Stimulated activated CD8-positive, alpha-beta memory T cell treated with anti-CD3 and anti-CD28 coated beads, Interleukin-12 subunit alpha, Interleukin-12 subunit beta, amount 100 ng/mL, for 1 hour (primary cell): ENCODE data around the gene ANKZF1.

Experiments used
- DNase-seq: peaks from one replicate; pipeline ENCODE4 v3.0.0-alpha.2; 2020; ENCODE audit warnings: low read depth

The ANKZF1 gene

GRCh38 chr2:219228041-219228910 lies 1.3 kb upstream of the ANKZF1 start:
- DNase-seq, result no peak

- DNase-seq, result no peak
Observed at GRCh38 chr2:219228911-219229304, 698 bp upstream of the ANKZF1 start.

GRCh38 chr2:219230059-219230540 lies 494 bp downstream of the ANKZF1 start:
- no peak for DNase-seq

DNA sequence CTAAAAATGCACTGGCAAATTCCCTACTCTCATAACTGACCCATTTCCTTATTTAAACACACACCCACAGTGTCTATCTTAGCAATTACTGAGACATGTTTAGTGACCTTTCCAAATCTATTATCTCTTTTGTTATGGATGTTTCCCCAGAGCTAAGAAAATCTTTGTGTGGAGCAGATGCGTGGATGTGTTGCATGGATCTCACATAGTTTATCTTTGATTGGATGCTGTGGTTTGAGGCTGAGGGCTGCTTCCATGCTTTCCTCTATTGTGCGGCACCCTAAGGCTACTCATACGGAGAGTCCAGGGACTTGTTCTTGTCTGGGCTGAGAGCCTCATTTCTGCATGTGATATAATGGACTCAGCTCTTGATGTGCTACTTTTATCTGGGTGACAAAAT lies 4.7 kb downstream of the ANKZF1 start:
- no peak for DNase-seq

DNA sequence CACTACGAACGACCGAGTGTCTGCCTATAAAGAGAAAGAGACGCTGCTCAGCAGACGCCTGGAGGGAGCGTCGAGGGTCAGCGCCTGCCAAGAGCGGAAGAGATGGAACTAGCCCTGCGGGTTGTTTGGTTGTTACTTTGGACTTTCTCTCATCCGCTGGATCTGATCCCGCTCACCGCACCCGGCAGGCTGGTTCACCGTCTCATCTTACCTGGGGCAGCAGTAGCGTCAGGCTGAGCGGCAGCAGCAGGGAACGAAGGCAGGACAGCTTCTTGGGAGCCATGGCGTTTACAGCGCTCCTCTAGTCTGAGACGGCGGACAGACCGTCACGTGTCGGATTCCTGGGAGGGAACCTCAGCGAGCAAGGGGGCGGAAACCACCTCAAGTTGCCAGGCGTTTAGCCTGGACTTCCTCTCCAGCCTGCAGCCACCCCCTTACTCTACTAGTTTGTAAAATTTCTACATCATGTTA lies 13.7 kb downstream of the ANKZF1 start:
- no peak for DNase-seq

- DNase-seq, result no peak
Observed at GRCh38 chr2:219244789-219245147, 15.2 kb downstream of the ANKZF1 start.

- peak; percentile 85 for DNase-seq
Observed at GRCh38 chr2:219245148-219245898, 15.7 kb downstream of the ANKZF1 start, which contains the start of the genes GLB1L and STK16. Gene GLB1L, minus strand, starts transcription at chr2:219245444. Its CDS starts 1,871 bp downstream, at chr2:219243573. Gene STK16, plus strand, starts transcription at chr2:219245479. Its CDS starts 521 bp downstream, at chr2:219246000.

DNA sequence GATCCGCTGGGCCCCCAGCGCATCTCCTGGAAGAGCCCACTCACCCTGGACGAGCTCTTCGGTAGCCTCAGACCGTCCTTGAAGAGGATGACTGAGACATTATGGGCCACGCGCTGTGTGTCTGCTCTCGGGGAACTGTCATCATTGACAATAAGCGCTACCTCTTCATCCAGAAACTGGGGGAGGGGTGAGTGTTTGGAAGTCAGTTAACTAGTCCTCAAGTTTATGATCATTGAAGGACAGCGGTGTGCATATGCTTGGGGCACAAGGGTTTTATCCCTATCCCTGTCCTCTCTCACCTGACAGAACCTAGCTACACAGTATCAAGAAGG lies 16.3 kb downstream of the ANKZF1 start:
- DNase-seq, result no peak

DNA sequence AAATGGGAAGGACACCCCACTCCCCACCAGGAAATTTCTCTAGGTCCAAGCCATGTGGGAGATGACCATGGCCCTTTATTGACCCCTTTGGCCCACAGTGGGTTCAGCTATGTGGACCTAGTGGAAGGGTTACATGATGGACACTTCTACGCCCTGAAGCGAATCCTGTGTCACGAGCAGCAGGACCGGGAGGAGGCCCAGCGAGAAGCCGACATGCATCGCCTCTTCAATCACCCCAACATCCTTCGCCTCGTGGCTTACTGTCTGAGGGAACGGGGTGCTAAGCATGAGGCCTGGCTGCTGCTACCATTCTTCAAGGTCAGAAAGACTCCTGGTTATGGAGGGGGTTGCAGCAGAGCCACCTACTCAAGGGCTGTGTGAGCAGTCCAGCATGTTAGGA lies 17.0 kb downstream of the ANKZF1 start:
- DNase-seq, result no peak

GRCh38 chr2:219247678-219248642 lies 18.4 kb downstream of the ANKZF1 start:
- DNase-seq, result no peak

GRCh38 chr2:219248845-219249202 lies 19.2 kb downstream of the ANKZF1 start:
- DNase-seq, result no peak

DNA sequence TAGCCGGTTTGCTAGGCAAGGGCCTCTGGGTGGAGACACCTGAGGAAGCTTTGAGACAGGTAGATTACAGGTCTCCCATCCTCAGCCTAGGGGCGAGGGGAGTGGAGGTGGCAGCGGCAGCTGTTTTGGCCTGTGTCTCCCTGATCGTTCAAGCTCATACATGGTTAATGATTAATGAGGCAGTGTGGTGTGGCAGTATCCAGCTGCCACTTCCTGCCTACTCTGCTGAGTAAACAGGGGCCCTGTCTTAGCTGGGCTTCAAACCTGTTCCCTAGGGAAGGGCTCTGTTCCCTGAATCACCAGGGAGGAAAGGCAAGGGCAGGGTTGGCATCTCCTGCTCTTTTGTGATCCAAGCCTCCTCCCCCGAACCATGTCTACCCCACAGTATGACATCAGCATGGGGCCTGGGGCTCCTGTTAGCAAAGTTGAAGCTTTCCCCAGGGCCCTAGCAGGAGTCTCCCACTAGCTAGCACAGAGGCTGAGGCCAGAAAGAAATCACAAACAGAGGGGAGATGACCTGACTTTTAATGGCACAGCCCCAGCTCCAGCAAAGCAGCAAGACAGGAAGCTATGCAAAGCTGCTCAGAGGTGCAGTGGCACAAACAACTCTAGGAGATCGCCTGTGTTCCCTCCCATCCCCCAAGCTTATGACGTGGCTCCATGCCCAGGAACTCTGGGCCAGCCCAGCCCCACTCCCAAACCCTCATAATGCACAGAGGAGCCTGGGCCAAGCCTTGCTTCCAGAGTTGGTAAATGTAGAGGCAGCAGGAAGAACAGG lies 19.8 kb downstream of the ANKZF1 start:
- DNase-seq, result no peak

- DNase-seq, result no peak
Observed at GRCh38 chr2:219250049-219250781, 20.6 kb downstream of the ANKZF1 start.

GRCh38 chr2:219251656-219252055 lies 22.1 kb downstream of the ANKZF1 start:
- DNase-seq, result no peak

DNA sequence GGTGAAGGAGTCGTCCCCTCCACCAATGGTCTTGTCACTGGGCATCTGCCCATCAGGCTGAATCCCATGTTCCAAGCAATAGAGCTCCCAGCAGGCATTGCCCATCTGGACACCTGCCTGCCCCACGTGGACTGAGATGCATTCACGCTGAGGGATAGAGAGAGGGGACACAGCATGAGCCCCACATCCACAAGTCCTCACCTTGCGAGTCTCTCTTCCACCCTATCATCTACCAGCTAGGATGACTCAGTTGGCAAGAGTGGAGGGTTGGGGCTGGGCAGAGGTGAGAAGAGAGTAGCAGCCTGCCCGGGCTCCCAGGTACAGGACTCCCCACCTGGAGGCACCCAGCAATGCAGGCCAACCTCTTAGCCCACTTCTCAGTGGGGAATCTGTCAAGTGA lies 22.5 kb downstream of the ANKZF1 start:
- DNase-seq, result no peak

DNA sequence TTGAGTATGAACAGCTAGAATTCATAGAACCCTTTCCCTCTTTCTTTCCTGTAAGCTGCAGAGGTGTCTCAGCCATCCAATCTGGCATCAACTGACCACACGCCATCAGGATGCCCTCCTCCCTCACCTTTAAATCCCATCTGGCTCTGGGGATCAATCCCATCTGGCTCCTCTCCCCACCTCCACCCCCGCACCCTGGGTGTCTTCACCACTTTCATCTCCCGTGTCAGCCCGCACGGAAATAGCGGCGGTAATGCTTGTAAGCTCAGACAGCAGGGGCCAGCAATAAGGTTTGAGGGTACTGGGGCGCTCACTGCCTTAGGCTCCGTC lies 22.9 kb downstream of the ANKZF1 start:
- DNase-seq, result no peak

DNA sequence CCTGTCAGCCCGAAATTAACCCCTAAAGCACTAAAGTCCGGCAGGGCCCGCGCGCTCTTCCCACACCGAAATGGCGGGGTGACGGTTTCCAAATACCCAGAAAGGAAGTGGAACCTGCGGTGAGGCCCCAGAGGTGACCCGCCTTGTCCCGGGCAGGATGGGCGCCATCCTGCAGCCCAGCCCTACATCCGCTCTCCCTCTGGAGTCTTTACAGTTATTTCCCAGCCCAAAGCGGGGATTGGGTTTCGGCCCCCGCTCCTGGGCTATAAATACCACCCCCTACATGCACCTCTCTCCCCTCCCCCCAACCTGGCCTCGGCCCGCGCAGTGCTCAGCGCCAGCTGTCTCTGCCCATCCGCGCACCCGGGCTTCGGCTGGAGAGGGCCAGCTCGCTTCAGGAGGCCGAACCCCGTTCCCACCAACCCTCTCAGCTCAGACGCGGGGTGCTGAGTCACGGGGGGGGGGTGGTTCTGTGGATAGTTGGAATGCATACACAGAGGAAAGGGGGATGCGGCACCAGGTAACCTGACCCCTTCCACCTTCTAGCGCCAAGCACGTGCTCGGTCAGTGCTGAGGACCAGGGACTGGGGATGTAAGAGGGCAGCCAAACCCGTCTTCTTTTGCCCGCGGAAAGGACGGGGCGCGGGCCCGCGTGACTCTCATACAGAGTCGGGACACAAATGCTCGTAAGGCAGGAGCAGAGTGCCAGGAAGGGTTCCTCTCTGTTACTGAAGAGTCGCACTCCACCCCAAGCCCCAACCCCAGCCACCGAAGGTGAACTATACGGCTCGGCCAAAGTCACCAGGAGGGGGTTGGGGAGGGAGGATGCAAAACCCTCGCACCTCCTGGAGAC lies 23.5 kb downstream of the ANKZF1 start, which contains the start of gene TUBA4B:
Gene TUBA4B, plus strand, starts transcription at position 344 of the 853 bp plus-strand sequence. Its CDS starts 165 bp downstream, at position 509.
- DNase-seq, result peak; percentile 15

DNA sequence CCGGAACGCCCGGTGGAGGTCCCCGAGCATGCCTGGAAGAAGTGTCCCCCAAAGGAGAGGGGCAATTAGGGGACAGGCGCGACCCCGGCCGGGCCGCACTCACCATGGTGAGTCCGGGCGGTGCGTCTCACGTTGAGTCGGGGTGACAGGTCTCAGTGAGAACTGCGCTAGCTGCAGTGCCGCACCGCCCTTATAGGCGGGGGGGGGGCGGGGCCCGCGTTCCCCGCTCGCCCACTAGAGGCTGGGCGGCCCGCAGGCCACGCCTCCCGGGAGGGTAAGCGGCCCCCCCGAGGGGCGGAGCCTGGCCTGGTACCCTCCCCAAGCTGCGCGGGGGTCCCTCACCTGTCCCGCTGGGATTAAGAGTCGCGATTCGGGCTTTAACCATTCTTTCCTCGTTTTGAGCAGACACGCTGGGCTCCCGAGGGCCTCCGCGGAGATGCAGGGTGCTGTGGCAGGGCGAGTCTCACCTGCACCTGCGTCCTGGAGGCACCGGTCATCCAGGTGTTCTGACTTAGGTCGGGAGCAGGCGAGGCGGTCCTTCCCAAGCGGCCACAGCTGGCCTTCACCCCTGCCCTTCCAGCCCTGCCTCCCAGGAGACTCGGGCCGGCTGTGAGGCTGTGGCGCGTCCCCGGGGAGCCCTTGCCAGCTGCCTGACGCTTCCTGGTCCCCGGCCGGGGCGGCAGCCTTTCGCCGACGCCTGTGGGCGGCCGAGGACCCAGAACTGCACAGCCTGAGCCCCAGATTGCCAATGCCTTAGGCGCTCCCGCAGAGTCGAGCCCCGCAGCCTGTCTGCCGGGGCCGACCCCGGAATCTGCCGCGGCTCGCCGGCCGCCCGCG lies 24.4 kb downstream of the ANKZF1 start, which contains the start of gene TUBA4A:
Gene TUBA4A, minus strand, starts transcription at position 166 of the 837 bp plus-strand sequence. Its CDS starts 60 bp downstream, at position 106.
- peak; percentile 85 for DNase-seq
